RWPE2 (cell line): Measurements from ENCODE around the gene IL15.
"Not testable (repeated sequence)": the region's sequence is repeated elsewhere in the genome, so short reads cannot be mapped to it uniquely, and the experiment has no call there.

Experiments
- ATAC-seq: fragments of 200-7000 bp; cut with Tn5 transposase; 3 replicates; pipeline ENCODE4 v1.9.1; 2021; ENCODE audit warnings: low read depth
- DNase-seq: peaks from one replicate; pipeline ENCODE4 v3.0.0-alpha.2; 2020; ENCODE audit warnings: low spot score
- H3K27ac ChIP-seq: fragments of 450-650 bp; 2 replicates; pipeline ENCODE4 v1.5.1; 2017; ENCODE audit warnings: mild to moderate bottlenecking; ENCODE audit not compliant: poor library complexity, severe bottlenecking
- H3K27me3 ChIP-seq: fragments of 250-450 bp; sonication (Bioruptor Pico); 2 replicates; pipeline ENCODE4 v1.5.1; 2021; ENCODE audit warnings: mild to moderate bottlenecking, moderate library complexity; ENCODE audit not compliant: insufficient read depth, poor library complexity, severe bottlenecking
- H3K36me3 ChIP-seq: fragments of 250-450 bp; sonication (Bioruptor Pico); 2 replicates; pipeline ENCODE4 v1.5.1; 2020; ENCODE audit warnings: low read depth, mild to moderate bottlenecking, moderate library complexity
- H3K4me1 ChIP-seq: fragments of 250-450 bp; sonication (Bioruptor Pico); 2 replicates; pipeline ENCODE4 v1.5.1; 2021; ENCODE audit warnings: mild to moderate bottlenecking, moderate library complexity; ENCODE audit not compliant: insufficient read depth, poor library complexity, severe bottlenecking
- H3K4me3 ChIP-seq: fragments of 250-450 bp; sonication (Bioruptor Pico); 2 replicates; pipeline ENCODE4 v1.5.1; 2021; ENCODE audit warnings: mild to moderate bottlenecking, moderate library complexity; ENCODE audit not compliant: severe bottlenecking
- H3K9me3 ChIP-seq: fragments of 250-450 bp; sonication (Bioruptor Pico); 2 replicates; pipeline ENCODE4 v1.5.1; 2021; ENCODE audit warnings: mild to moderate bottlenecking, moderate library complexity; ENCODE audit not compliant: severe bottlenecking
- CTCF ChIP-seq: fragments of 450-650 bp; IDR thresholded peaks from one replicate; pipeline ENCODE4 v1.5.1; 2017; ENCODE audit warnings: mild to moderate bottlenecking, moderate library complexity; ENCODE audit not compliant: poor library complexity, severe bottlenecking

IL15 gene

GRCh38 chr4:141636082-141636770 lies at the start of gene IL15:
IL15 (plus strand) TSS chr4:141636583; CDS start chr4:141719465, 82,882 bp downstream.
- H3K27ac ChIP-seq: peak within 1 kb of the TSS; percentile 26
- no peaks in the 10 kb centered on the region for H3K9me3 ChIP-seq
- H3K4me1 ChIP-seq: peaks cover 10% of the 10 kb centered on the region
- peak; percentile 78 for DNase-seq
- no peaks in the 10 kb centered on the region for H3K36me3 ChIP-seq
- peak within 1 kb of the TSS; percentile 91 for H3K4me3 ChIP-seq
- ATAC-seq: peak; percentile 68
- no peaks in the 10 kb centered on the region for H3K27me3 ChIP-seq
- TF ChIP-seq CTCF: no peak

GRCh38 chr4:141587897-141588296 lies 48.5 kb upstream of the IL15 start:
- no peak for TF ChIP-seq CTCF
- H3K4me1 ChIP-seq: no peaks in the 10 kb centered on the region
- no peaks in the 10 kb centered on the region for H3K36me3 ChIP-seq
- ATAC-seq (no peak), DNase-seq (no peak)
- peaks cover 3% of the 10 kb centered on the region for H3K9me3 ChIP-seq
- H3K27ac ChIP-seq: no peak overlapping the region
- no peak overlapping the region for H3K4me3 ChIP-seq
- no peaks in the 10 kb centered on the region for H3K27me3 ChIP-seq

- Histone ChIP-seq H3K27ac (no peak overlapping the region), H3K9me3 (peaks cover 3% of the 10 kb centered on the region), H3K27me3 (no peaks in the 10 kb centered on the region), H3K4me3 (no peak overlapping the region), H3K36me3 (no peaks in the 10 kb centered on the region), H3K4me1 (no peaks in the 10 kb centered on the region)
- no peak for TF ChIP-seq CTCF
- ATAC-seq (no peak), DNase-seq (no peak)
These were observed 40.9 kb upstream of the IL15 start for GRCh38 chr4:141595531-141595930.

GRCh38 chr4:141599853-141600252 lies 36.5 kb upstream of the IL15 start:
- DNase-seq (no peak), ATAC-seq (no peak)
- TF ChIP-seq CTCF: no peak
- Histone ChIP-seq H3K4me3 (no peak overlapping the region), H3K36me3 (no peaks in the 10 kb centered on the region), H3K27ac (no peak overlapping the region), H3K27me3 (no peaks in the 10 kb centered on the region), H3K9me3 (no peaks in the 10 kb centered on the region), H3K4me1 (no peaks in the 10 kb centered on the region)

GRCh38 chr4:141604683-141605082 lies 31.7 kb upstream of the IL15 start:
- not testable (repeated sequence) for H3K4me3 ChIP-seq, H3K36me3 ChIP-seq, H3K4me1 ChIP-seq, H3K9me3 ChIP-seq, ATAC-seq, DNase-seq, H3K27ac ChIP-seq, H3K27me3 ChIP-seq
